ENCODE data around the gene AQP6. TPM values are rescaled to one million over a fixed set of nuclear protein-coding genes. Genes with fewer than 3 reads are reported as not detected.

Gene AQP6
- total and polyA plus RNA-seq, 2 donors (not counting 3 experiments of a cell fraction or from before 2014, with no cell fraction given): 0.04 TPM; not detected in 1

- intact Hi-C loops (cut with micrococcal nuclease): no loop called here
- BruUV-seq (replicated peaks): no TSS peak
- H3K4me2 ChIP-seq (ENCODE audit: insufficient read depth, low read length): no peak overlapping the region
- DNase-seq (ENCODE audit: low read depth, low spot score) (no peak), FAIRE-seq (no peak)
- H3K4me3 ChIP-seq (replicated peaks in 1 of 3; ENCODE audit: insufficient read depth in 1 of 3, low read depth in 1 of 3, low read length in 3 of 3): no peak overlapping the region
- POLR2A ChIA-PET: interaction anchor here (0.6 kb wide), 1 partner anchor 22 kb away, joined by 9 read pairs; no protein-coding TSS in a partner anchor
- no peaks in the 10 kb centered on the region for H3K79me2 ChIP-seq (ENCODE audit: control insufficient read depth, insufficient read depth, low read length)
- no peaks in the 10 kb centered on the region for H3K9me3 ChIP-seq (replicated peaks; ENCODE audit: control insufficient read depth, insufficient read depth, low read length)
- H3K4me1 ChIP-seq (ENCODE audit: control insufficient read depth, extremely low read depth, insufficient read depth, low read length): no peaks in the 10 kb centered on the region
- H4K20me1 ChIP-seq (replicated peaks; ENCODE audit: control insufficient read depth, extremely low read depth, insufficient read depth, low read length): no peaks in the 10 kb centered on the region
- no peaks in the 10 kb centered on the region for H3K27me3 ChIP-seq (ENCODE audit: control insufficient read depth in 2 of 2, insufficient read depth in 2 of 2, low read length in 2 of 2)
- no peak overlapping the region for H2AFZ ChIP-seq (ENCODE audit: low read depth, low read length)
- TF ChIP-seq MYC (IDR thresholded peaks at IDR 0.05; ENCODE audit: low read depth, low read length): no peak
- no peak for TF ChIP-seq MAX (IDR thresholded peaks at IDR 0.05; ENCODE audit: insufficient read depth, insufficient read length)
- TF ChIP-seq, protein P1, sequence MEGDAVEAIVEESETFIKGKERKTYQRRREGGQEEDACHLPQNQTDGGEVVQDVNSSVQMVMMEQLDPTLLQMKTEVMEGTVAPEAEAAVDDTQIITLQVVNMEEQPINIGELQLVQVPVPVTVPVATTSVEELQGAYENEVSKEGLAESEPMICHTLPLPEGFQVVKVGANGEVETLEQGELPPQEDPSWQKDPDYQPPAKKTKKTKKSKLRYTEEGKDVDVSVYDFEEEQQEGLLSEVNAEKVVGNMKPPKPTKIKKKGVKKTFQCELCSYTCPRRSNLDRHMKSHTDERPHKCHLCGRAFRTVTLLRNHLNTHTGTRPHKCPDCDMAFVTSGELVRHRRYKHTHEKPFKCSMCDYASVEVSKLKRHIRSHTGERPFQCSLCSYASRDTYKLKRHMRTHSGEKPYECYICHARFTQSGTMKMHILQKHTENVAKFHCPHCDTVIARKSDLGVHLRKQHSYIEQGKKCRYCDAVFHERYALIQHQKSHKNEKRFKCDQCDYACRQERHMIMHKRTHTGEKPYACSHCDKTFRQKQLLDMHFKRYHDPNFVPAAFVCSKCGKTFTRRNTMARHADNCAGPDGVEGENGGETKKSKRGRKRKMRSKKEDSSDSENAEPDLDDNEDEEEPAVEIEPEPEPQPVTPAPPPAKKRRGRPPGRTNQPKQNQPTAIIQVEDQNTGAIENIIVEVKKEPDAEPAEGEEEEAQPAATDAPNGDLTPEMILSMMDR (IDR thresholded peaks at IDR 0.05; ENCODE audit: extremely low read depth in 1 of 2, insufficient read depth in 1 of 2, low read depth in 1 of 2, low read length in 2 of 2): no peak
- no peak for TF ChIP-seq EZH2 (IDR thresholded peaks at IDR 0.05; ENCODE audit: borderline replicate concordance, low read depth, low read length, severe bottlenecking)
- TF ChIP-seq GATA2 (IDR thresholded peaks at IDR 0.05; ENCODE audit: insufficient read depth, insufficient read length, low read depth, low read length): no peak
- no peak for TF ChIP-seq POLR2AphosphoS5 (IDR thresholded peaks at IDR 0.05; ENCODE audit: insufficient read depth, low read depth, low read length)
- dilution Hi-C loops (cut with MboI; ENCODE audit: extremely low pct_ligation_motif_present, low sequenced_read_pairs): no loop called here
- H3K27ac ChIP-seq (ENCODE audit: insufficient read depth, low read depth, low read length): no peak overlapping the region
- CTCF ChIA-PET: interaction anchor here (0.8 to 1.6 kb wide), 3 partner anchors 10 to 62 kb away, joined by 3 to 4 read pairs (median 3); no protein-coding TSS in a partner anchor
- no peaks in the 10 kb centered on the region for H3K36me3 ChIP-seq (ENCODE audit: control insufficient read depth in 2 of 2, extremely low read depth in 1 of 2, insufficient read depth in 2 of 2, low read length in 2 of 2)
- no peak overlapping the region for H3K9ac ChIP-seq (replicated peaks; ENCODE audit: extremely low read depth, insufficient read depth, low read length)
- H3K9me1 ChIP-seq (replicated peaks; ENCODE audit: control insufficient read depth, extremely low read depth, insufficient read depth, low read length): no peaks in the 10 kb centered on the region
Observed at GRCh38 chr12:49929581-49929980, 43.2 kb upstream of the AQP6 start.

All from endothelial cell of umbilical vein (primary cell).